PC-9 (cell line): ENCODE data around the gene PCDHA11. TPM values are rescaled to one million over a fixed set of nuclear protein-coding genes. Genes with fewer than 3 reads are reported as not detected.

Source experiments
- BruUV-seq: library from RNA; stranded (reverse); fragments of 400-500 nt; replicated peaks from 2 replicates; lab custom pipeline; 2021; lab: Mats Ljungman, UMichigan
- CTCF ChIA-PET: fragments of 300-600 bp; sonication (Branson Sonifier 250); formaldehyde crosslinking; loops from one replicate; lab custom pipeline; 2022; ENCODE audit warnings: antibody characterized with exemption; lab: Charles Lee
- POLR2A ChIA-PET: fragments of 300-600 bp; sonication (Branson Sonifier 250); formaldehyde crosslinking; loops from one replicate; lab custom pipeline; 2022; ENCODE audit warnings: antibody characterized with exemption; ENCODE audit not compliant: unreplicated experiment; lab: Charles Lee
- DNase-seq, 2 experiments: peaks; one replicate each; pipeline versions ENCODE4 v3.0.0 to v3.0.0-alpha.2; 2015 to 2022; ENCODE audit warnings: mixed read lengths in 1 of 2
- H2AFZ ChIP-seq: fragments of 200-600 bp; sonication (generic); 2 replicates; pipeline ENCODE4 v1.8.1; 2017; ENCODE audit warnings: antibody characterized with exemption
- H3F3A ChIP-seq: fragments of 200-600 bp; sonication (generic); 2 replicates; pipeline ENCODE4 v1.8.1; 2017; ENCODE audit warnings: antibody characterized with exemption, mild to moderate bottlenecking, low read depth; ENCODE audit not compliant: insufficient read depth
- H3K27ac ChIP-seq: fragments of 200-600 bp; sonication (generic); 2 replicates; pipeline ENCODE4 v1.6.1; 2016; ENCODE audit warnings: mixed run types
- H3K27me3 ChIP-seq: fragments of 200-600 bp; sonication (generic); 2 replicates; pipeline ENCODE4 v1.6.1; 2016; ENCODE audit warnings: low read depth, mixed run types; ENCODE audit not compliant: insufficient read depth
- H3K36me3 ChIP-seq: fragments of 200-600 bp; sonication (generic); 2 replicates; pipeline ENCODE4 v1.6.1; 2016; ENCODE audit warnings: low read depth, mixed run types
- H3K4me1 ChIP-seq: fragments of 200-600 bp; sonication (generic); replicated peaks from 2 replicates; pipeline ENCODE4 v1.6.1; 2016; ENCODE audit warnings: mixed run types; ENCODE audit not compliant: insufficient read depth
- H3K4me2 ChIP-seq: fragments of 200-600 bp; sonication (generic); 2 replicates; pipeline ENCODE4 v1.6.1; 2017; ENCODE audit warnings: mixed run types
- H3K4me3 ChIP-seq: fragments of 200-600 bp; sonication (generic); 2 replicates; pipeline ENCODE4 v1.6.1; 2016; ENCODE audit warnings: mixed run types
- H3K79me2 ChIP-seq: fragments of 200-600 bp; sonication (generic); 2 replicates; pipeline ENCODE4 v1.6.1; 2017; ENCODE audit warnings: low read depth, mixed run types
- H3K9me2 ChIP-seq: fragments of 200-600 bp; sonication (generic); 2 replicates; pipeline ENCODE4 v1.8.1; 2017; ENCODE audit warnings: mild to moderate bottlenecking; ENCODE audit not compliant: insufficient read depth
- H3K9me3 ChIP-seq: fragments of 200-600 bp; sonication (generic); 2 replicates; pipeline ENCODE4 v1.8.1; 2016; ENCODE audit warnings: low read depth; ENCODE audit not compliant: insufficient read depth
- H4K20me1 ChIP-seq: fragments of 200-600 bp; sonication (generic); 2 replicates; pipeline ENCODE4 v1.8.1; 2017; ENCODE audit not compliant: insufficient read depth
- EZH2 ChIP-seq: fragments of 200-600 bp; sonication (generic); IDR thresholded peaks from 2 replicates; pipeline ENCODE4 v1.8.0; 2017; ENCODE audit warnings: antibody characterized with exemption, low read depth
- intact Hi-C: fragments of 100-400 bp; cut with micrococcal nuclease; formaldehyde crosslinking; loops from one replicate; pipeline ENCODE4 v1.10.0; 2022; ENCODE audit not compliant: unreplicated experiment
- total RNA-seq: library from RNA; stranded (reverse); gene quantifications from 2 replicates; pipeline ENCODE4 v1.2.3, GENCODE V29; 2021
- TF ChIP-seq, protein P1 (sequence below): fragments of 200-600 bp; sonication (generic); conservative IDR thresholded peaks from 2 replicates; pipeline ENCODE4 v1.6.1; 2017; ENCODE audit warnings: mixed run types, antibody characterized with exemption, mild to moderate bottlenecking, moderate library complexity

The PCDHA11 gene
- total RNA-seq, 1 experiment from 2014 or later, result not detected

DNA sequence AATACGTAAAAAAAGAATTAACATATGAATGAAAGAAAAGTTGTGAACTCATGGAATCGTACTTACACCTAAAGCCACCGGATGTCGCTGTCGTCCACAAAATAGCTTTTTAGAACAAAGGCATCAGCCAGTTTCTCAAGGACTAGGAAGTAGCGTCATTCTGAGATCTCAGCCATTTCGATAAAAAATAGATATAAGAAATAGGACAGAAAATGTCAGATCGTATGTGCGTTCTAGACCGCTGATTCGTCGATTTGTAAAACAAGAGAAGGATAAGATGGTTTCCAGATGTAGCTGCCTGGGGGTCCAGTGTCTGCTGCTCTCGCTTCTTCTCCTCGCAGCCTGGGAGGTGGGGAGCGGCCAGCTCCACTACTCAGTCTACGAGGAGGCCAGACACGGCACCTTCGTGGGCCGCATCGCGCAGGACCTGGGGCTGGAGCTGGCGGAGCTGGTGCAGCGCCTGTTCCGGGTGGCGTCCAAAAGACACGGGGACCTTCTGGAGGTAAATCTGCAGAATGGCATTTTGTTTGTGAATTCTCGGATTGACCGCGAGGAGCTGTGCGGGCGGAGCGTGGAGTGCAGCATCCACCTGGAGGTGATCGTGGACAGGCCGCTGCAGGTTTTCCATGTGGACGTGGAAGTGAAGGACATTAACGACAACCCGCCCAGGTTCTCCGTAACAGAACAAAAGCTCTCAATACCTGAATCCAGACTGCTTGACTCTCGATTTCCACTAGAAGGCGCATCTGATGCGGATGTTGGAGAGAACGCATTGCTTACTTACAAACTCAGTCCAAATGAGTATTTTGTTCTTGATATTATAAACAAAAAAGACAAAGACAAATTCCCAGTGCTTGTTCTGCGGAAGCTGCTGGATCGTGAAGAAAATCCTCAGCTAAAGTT is 12.7 kb upstream of the PCDHA11 start, which contains the start of gene PCDHA10:
Gene PCDHA10 (plus strand): TSS at position 126 of the 903 bp plus-strand sequence. CDS start 152 bp downstream, at position 278.
- no peaks in the 10 kb centered on the region for H3K9me2 ChIP-seq
- no TSS peak for BruUV-seq
- no peak for DNase-seq
- no peak for TF ChIP-seq EZH2
- TF ChIP-seq, protein P1, sequence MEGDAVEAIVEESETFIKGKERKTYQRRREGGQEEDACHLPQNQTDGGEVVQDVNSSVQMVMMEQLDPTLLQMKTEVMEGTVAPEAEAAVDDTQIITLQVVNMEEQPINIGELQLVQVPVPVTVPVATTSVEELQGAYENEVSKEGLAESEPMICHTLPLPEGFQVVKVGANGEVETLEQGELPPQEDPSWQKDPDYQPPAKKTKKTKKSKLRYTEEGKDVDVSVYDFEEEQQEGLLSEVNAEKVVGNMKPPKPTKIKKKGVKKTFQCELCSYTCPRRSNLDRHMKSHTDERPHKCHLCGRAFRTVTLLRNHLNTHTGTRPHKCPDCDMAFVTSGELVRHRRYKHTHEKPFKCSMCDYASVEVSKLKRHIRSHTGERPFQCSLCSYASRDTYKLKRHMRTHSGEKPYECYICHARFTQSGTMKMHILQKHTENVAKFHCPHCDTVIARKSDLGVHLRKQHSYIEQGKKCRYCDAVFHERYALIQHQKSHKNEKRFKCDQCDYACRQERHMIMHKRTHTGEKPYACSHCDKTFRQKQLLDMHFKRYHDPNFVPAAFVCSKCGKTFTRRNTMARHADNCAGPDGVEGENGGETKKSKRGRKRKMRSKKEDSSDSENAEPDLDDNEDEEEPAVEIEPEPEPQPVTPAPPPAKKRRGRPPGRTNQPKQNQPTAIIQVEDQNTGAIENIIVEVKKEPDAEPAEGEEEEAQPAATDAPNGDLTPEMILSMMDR, result peak; percentile 25; the same call in 1 of the 2 replicates
- ChIA-PET CTCF (no interaction called here), POLR2A (no interaction called here)
- H3K9me3 ChIP-seq, result peaks cover 4% of the 10 kb centered on the region; the same call in 1 of the 2 replicates
- no peaks in the 10 kb centered on the region for H3K27me3 ChIP-seq
- no peaks in the 10 kb centered on the region for H4K20me1 ChIP-seq
- no peak within 1 kb of the TSS for H3K4me2 ChIP-seq
- intact Hi-C loops, result no loop called here
- no peak within 1 kb of the TSS for H3K4me3 ChIP-seq
- H2AFZ ChIP-seq, result no peak within 1 kb of the TSS
- H3K79me2 ChIP-seq, result no peaks in the 10 kb centered on the region
- H3F3A ChIP-seq, result no peaks in the 10 kb centered on the region
- no peak within 1 kb of the TSS for H3K27ac ChIP-seq
- no peaks in the 10 kb centered on the region for H3K4me1 ChIP-seq
- H3K36me3 ChIP-seq, result no peaks in the 10 kb centered on the region

DNA sequence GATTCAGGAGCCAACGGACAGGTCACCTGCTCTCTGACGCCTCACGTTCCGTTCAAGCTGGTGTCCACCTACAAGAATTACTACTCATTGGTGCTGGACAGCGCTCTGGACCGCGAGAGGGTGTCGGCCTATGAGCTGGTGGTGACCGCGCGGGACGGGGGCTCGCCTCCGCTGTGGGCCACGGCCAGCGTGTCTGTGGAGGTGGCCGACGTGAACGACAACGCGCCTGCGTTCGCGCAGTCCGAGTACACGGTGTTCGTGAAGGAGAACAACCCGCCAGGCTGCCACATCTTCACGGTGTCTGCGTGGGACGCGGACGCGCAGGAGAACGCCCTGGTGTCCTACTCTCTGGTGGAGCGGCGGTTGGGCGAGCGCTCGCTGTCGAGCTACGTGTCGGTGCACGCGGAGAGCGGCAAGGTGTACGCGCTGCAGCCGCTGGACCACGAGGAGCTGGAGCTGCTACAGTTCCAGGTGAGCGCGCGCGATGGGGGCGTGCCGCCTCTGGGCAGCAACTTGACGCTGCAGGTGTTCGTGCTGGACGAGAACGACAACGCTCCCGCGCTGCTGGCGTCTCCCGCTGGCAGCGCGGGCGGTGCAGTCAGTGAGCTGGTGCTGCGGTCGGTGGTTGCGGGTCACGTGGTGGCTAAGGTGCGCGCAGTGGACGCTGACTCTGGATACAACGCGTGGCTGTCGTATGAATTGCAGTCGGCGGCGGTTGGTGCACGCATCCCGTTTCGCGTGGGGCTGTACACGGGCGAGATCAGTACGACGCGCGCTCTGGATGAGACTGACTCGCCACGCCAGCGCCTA is 11.4 kb upstream of the PCDHA11 start:
- no peak overlapping the region for H3K4me3 ChIP-seq
- H3K9me2 ChIP-seq, result no peaks in the 10 kb centered on the region
- BruUV-seq, result no TSS peak
- H4K20me1 ChIP-seq, result no peaks in the 10 kb centered on the region
- no peaks in the 10 kb centered on the region for H3K36me3 ChIP-seq
- H3K4me2 ChIP-seq, result no peak overlapping the region
- peaks cover 4% of the 10 kb centered on the region; the same call in 1 of the 2 replicates for H3K9me3 ChIP-seq
- TF ChIP-seq, protein P1, result no peak
- no peak for TF ChIP-seq EZH2
- no peaks in the 10 kb centered on the region for H3K79me2 ChIP-seq
- H3F3A ChIP-seq, result no peaks in the 10 kb centered on the region
- no peak overlapping the region for H2AFZ ChIP-seq
- intact Hi-C loops, result no loop called here
- no peak overlapping the region for H3K27ac ChIP-seq
- no peak for DNase-seq
- H3K4me1 ChIP-seq, result no peaks in the 10 kb centered on the region
- ChIA-PET POLR2A (no interaction called here), CTCF (no interaction called here)
- H3K27me3 ChIP-seq, result no peaks in the 10 kb centered on the region

GRCh38 chr5:140857987-140858240 is 10.8 kb upstream of the PCDHA11 start:
- Histone ChIP-seq H3K9me3 (peaks cover 4% of the 10 kb centered on the region; the same call in 1 of the 2 replicates), H3K4me1 (no peaks in the 10 kb centered on the region), H3F3A (no peaks in the 10 kb centered on the region), H3K36me3 (no peaks in the 10 kb centered on the region), H3K9me2 (no peaks in the 10 kb centered on the region), H4K20me1 (no peaks in the 10 kb centered on the region), H3K27ac (no peak overlapping the region), H3K79me2 (no peaks in the 10 kb centered on the region), H3K4me3 (no peak overlapping the region), H3K4me2 (no peak overlapping the region), H2AFZ (no peak overlapping the region), H3K27me3 (no peaks in the 10 kb centered on the region)
- no TSS peak for BruUV-seq
- no peak for DNase-seq
- intact Hi-C loops, result no loop called here
- TF ChIP-seq, protein P1, result no peak
- no peak for TF ChIP-seq EZH2
- ChIA-PET CTCF (no interaction called here), POLR2A (no interaction called here)
